GM12878 (cell line): ENCODE data around the gene TLCD3B. TPM values are rescaled to one million over a fixed set of nuclear protein-coding genes. Genes with fewer than 3 reads are reported as not detected.

Experiments used
- ATAC-seq: fragments of 200-7000 bp; cut with Tn5 transposase; 3 replicates; pipeline ENCODE4 v1.9.1; 2020; ENCODE audit warnings: mild to moderate bottlenecking, moderate library complexity
- BruUV-seq: library from RNA; stranded (reverse); fragments of 400-500 nt; replicated peaks from 2 replicates; lab custom pipeline; 2021; lab: Mats Ljungman, UMichigan
- CTCF ChIA-PET: fragments of 300-600 bp; sonication (Branson Sonifier 250); formaldehyde crosslinking; extraction: SDS; loops from one replicate; lab custom pipeline; 2021; ENCODE audit warnings: inconsistent platforms; lab: Yijun Ruan, JAX
- POLR2A ChIA-PET: fragments of 350-600 bp; formaldehyde crosslinking; extraction: SDS; loops from one replicate; lab custom pipeline; 2021; ENCODE audit warnings: inconsistent platforms; lab: Charles Lee
- RAD21 ChIA-PET: fragments of 300-600 bp; sonication (Branson Sonifier 250); formaldehyde crosslinking; loops from one replicate; lab custom pipeline; 2023; ENCODE audit warnings: antibody characterized with exemption; ENCODE audit not compliant: unreplicated experiment; lab: Charles Lee
- SMC1A ChIA-PET: fragments of 300-600 bp; sonication (Branson Sonifier 250); formaldehyde crosslinking; loops from one replicate; lab custom pipeline; 2023; ENCODE audit not compliant: unreplicated experiment, uncharacterized antibody; lab: Charles Lee
- DNase-seq: peaks from one replicate; pipeline ENCODE4 v3.0.0-alpha.2; 2011; ENCODE audit warnings: low read depth, low spot score
- FAIRE-seq: peaks from 3 replicates; lab custom pipeline; 2011; peaks lifted over from hg19 to GRCh38; lab: Jason Lieb, UNC
- H2AFZ ChIP-seq: 2 replicates; pipeline ENCODE4 v1.6.0; 2011; ENCODE audit warnings: low read depth, low read length, control low read depth; ENCODE audit not compliant: control insufficient read depth
- H3K27ac ChIP-seq: 2 replicates; pipeline ENCODE4 v1.5.1; 2011; ENCODE audit warnings: control low read depth; ENCODE audit not compliant: control insufficient read depth, insufficient read depth
- H3K27me3 ChIP-seq, 2 experiments: replicated peaks in 1 of 2; 2 replicates each; pipeline versions ENCODE4 v1.6.0 to v1.6.1; 2011; ENCODE audit warnings: low read length in 1 of 2; ENCODE audit not compliant: control insufficient read depth in 2 of 2, insufficient read depth in 2 of 2
- H3K36me3 ChIP-seq, 2 experiments: 2 replicates each; pipeline ENCODE4 v1.5.1; 2011; ENCODE audit warnings: low read length in 1 of 2; ENCODE audit not compliant: control insufficient read depth in 2 of 2, insufficient read depth in 2 of 2
- H3K4me1 ChIP-seq: 2 replicates; pipeline ENCODE4 v1.6.1; 2011; ENCODE audit warnings: mild to moderate bottlenecking, low read length, moderate library complexity, mixed read lengths; ENCODE audit not compliant: control insufficient read depth, insufficient read depth
- H3K4me2 ChIP-seq: 2 replicates; pipeline ENCODE4 v1.6.0; 2011; ENCODE audit warnings: control low read depth; ENCODE audit not compliant: control insufficient read depth, insufficient read depth
- H3K4me3 ChIP-seq: fragments of 200-600 bp; sonication (generic); 2 replicates; pipeline ENCODE4 v1.5.1; 2016
- H3K79me2 ChIP-seq: 2 replicates; pipeline ENCODE4 v1.6.0; 2011; ENCODE audit warnings: low read length; ENCODE audit not compliant: control insufficient read depth, insufficient read depth
- H3K9ac ChIP-seq: 2 replicates; pipeline ENCODE4 v1.8.0; 2011; ENCODE audit warnings: low read length, control low read depth, mixed read lengths; ENCODE audit not compliant: control insufficient read depth, insufficient read depth
- H3K9me3 ChIP-seq: replicated peaks from 3 replicates; pipeline ENCODE4 v1.5.1; 2011; ENCODE audit warnings: mild to moderate bottlenecking, low read length; ENCODE audit not compliant: control insufficient read depth, insufficient read depth
- H4K20me1 ChIP-seq: 2 replicates; pipeline ENCODE4 v1.6.0; 2011; ENCODE audit not compliant: control insufficient read depth, insufficient read depth
- EGR1 ChIP-seq, 2 experiments: IDR thresholded peaks; 1 replicate in 1 of 2; 2 replicates in 1 of 2; pipeline ENCODE4 v1.6.1; 2011 to 2012; ENCODE audit warnings: low read depth in 2 of 2, low read length in 2 of 2, borderline replicate concordance in 1 of 2, mild to moderate bottlenecking in 1 of 2, moderate library complexity in 1 of 2
- EP300 ChIP-seq, 2 experiments: fragments of 150-350 bp in 1 of 2; IDR thresholded peaks; 2 replicates each; pipeline ENCODE4 v1.6.1; 2011 to 2012; ENCODE audit warnings: low read depth in 2 of 2, low read length in 2 of 2, borderline replicate concordance in 1 of 2, improper control_type of control experiment in 1 of 2, inconsistent platforms in 1 of 2; ENCODE audit not compliant: control insufficient read depth in 1 of 2
- ETV6 ChIP-seq, 2 experiments: fragments of 450-650 bp in 1 of 2; IDR thresholded peaks in 1 of 2; conservative IDR thresholded peaks in 1 of 2; 2 replicates each; pipeline ENCODE4 v1.6.1; 2014; ENCODE audit warnings: antibody characterized with exemption in 1 of 2, borderline replicate concordance in 1 of 2, low read depth in 1 of 2, mild to moderate bottlenecking in 1 of 2, moderate library complexity in 1 of 2
- KAT2A ChIP-seq: conservative IDR thresholded peaks from 2 replicates; pipeline ENCODE4 v1.6.1; 2011; ENCODE audit warnings: low read depth, low read length; ENCODE audit not compliant: control insufficient read depth
- SIX5 ChIP-seq: IDR thresholded peaks from 2 replicates; pipeline ENCODE4 v1.6.1; 2011; ENCODE audit warnings: mild to moderate bottlenecking, low read depth, low read length, moderate library complexity; ENCODE audit not compliant: severe bottlenecking
- WGBS: methylation state at CpG from one replicate; pipeline ENCODE4 v1.1.6; 2016; ENCODE audit warnings: low lambda C conversion rate; ENCODE audit not compliant: insufficient replicate concordance, insufficient coverage; ENCODE audit errors: missing lambda C conversion rate; 5-methylcytosine and 5-hydroxymethylcytosine counted together
- in situ Hi-C: fragments of 300-500 bp; cut with MboI; formaldehyde crosslinking; loops from 9 replicates; pipeline ENCODE4 v1.14.3; 2018; ENCODE audit warnings: mixed read lengths
- intact Hi-C: fragments of 100-400 bp; cut with micrococcal nuclease; formaldehyde crosslinking; loops from one replicate; pipeline ENCODE4 v1.14.2; 2022; ENCODE audit not compliant: unreplicated experiment
- polyA plus RNA-seq, 11 experiments: library from polyadenylated mRNA; depleted of rRNA in 4 of 11; unstranded in 6 of 11; stranded (reverse) in 5 of 11; fragments of >200 nt; fragmentation: Nextera tagmentation in 4 of 11; fragmentation: Illumina TruSeq in 1 of 11; extraction: Ambion mirVana in 4 of 11; extraction: Trizol in 1 of 11; gene quantifications; 1 replicate in 1 of 11; 2 replicates in 10 of 11; pipeline versions ENCODE4 v1.2.1 to v1.2.3, GENCODE V29; 2011 to 2016; ENCODE audit warnings: inconsistent platforms in 2 of 11, missing spikeins in 2 of 11, low read depth in 1 of 11
- total RNA-seq, 4 experiments: library from RNA; depleted of rRNA in 3 of 4; stranded (reverse); fragments of >200 nt in 3 of 4; fragmentation: Illumina TruSeq in 1 of 4; extraction: Trizol in 1 of 4; gene quantifications; 2 replicates each; pipeline versions ENCODE4 v1.2.1 to v1.2.3, GENCODE V29; 2013 to 2021

The TLCD3B gene
- total and polyA plus RNA-seq, 10 of the 15 experiments (the other 5 are each of a cell fraction or from before 2014, with no cell fraction given) = 0.05 to 0.51 (median 0.18) TPM; not detected in 4

DNA sequence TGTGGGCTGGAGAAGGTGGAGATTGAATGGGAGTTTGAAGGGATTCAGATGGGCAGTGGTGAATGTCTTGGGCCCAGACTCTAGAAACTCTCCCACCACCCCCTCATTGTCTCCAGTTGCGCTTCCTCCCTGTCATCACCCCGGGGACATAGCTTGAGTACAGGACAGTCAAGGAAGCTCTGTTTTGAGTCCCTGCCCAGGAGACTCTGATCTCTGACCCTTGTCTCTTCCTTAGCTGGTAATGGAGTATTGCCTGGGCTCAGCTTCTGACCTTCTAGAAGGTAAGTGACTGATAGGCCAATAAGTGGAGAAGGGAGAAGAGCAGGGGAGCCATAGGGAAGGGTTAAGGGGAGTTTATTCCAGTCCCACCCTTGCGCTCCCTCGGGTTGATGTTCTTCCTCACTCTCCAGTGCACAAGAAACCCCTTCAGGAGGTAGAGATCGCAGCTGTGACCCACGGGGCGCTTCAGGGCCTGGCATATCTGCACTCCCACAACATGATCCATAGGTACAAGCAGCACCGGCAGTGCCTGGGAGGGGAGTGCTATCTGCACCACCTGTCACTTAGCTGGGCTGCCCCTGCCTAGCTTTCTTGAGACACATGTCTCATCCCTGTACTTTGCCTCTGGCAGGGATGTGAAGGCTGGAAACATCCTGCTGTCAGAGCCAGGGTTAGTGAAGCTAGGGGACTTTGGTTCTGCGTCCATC lies 52.4 kb downstream of the TLCD3B start:
- no peak overlapping the region for H3K9ac ChIP-seq
- intact Hi-C loops = no loop called here
- FAIRE-seq (no peak), ATAC-seq (no peak), DNase-seq (no peak)
- H3K79me2 ChIP-seq = peaks cover 36% of the 10 kb centered on the region
- ChIA-PET POLR2A (interaction anchor here (1.4 kb wide), 1 partner anchor 52 kb away, joined by 9 read pairs; the partner anchor contains the start of gene KCTD13), SMC1A (no interaction called here), CTCF (no interaction called here), RAD21 (interaction anchor here (1.2 kb wide), 1 partner anchor 289 kb away, joined by 3 read pairs; no protein-coding TSS in a partner anchor)
- peaks cover 9% of the 10 kb centered on the region for H3K4me1 ChIP-seq
- H3K4me2 ChIP-seq = no peak overlapping the region
- no peak overlapping the region for H3K27ac ChIP-seq
- BruUV-seq = no TSS peak
- no peak overlapping the region for H2AFZ ChIP-seq
- H3K36me3 ChIP-seq = peaks cover 20 to 28% of the 10 kb centered on the region in 2 experiments
- no peaks in the 10 kb centered on the region for H3K27me3 ChIP-seq
- 88% methylated on average over 9 of the region's 9 CpGs for WGBS
- in situ Hi-C loops = no loop called here
- no peak overlapping the region for H3K4me3 ChIP-seq
- TF ChIP-seq ETV6 (conservative IDR thresholded peaks at IDR 0.05 in 1 of 2, IDR thresholded peaks at IDR 0.05 in 1 of 2; ENCODE audit: borderline replicate concordance in 1 of 2, low read depth in 1 of 2) (no peak), KAT2A (no peak), EGR1 (IDR thresholded peaks at IDR 0.05; ENCODE audit: borderline replicate concordance in 1 of 2, low read depth in 2 of 2, low read length in 2 of 2) (no peak), SIX5 (no peak), EP300 (IDR thresholded peaks at IDR 0.05; ENCODE audit: borderline replicate concordance in 1 of 2, control insufficient read depth in 1 of 2, low read depth in 2 of 2, low read length in 2 of 2) (no peak)
- no peaks in the 10 kb centered on the region for H4K20me1 ChIP-seq
- no peaks in the 10 kb centered on the region for H3K9me3 ChIP-seq
